Esophagus mucosa (tissue), 1 donor: ENCODE results near the gene TSPY1. TPM values are rescaled to one million over a fixed set of nuclear protein-coding genes. Genes with fewer than 3 reads are reported as not detected.
"Not testable (repeated sequence)": the region's sequence is repeated elsewhere in the genome, so short reads cannot be mapped to it uniquely, and the experiment has no call there.

Experiments
- ATAC-seq: fragments of 200-7000 bp; cut with Tn5 transposase; one replicate; pipeline ENCODE4 v1.9.1; 2020
- total RNA-seq: library from RNA; stranded (reverse); gene quantifications from one replicate; pipeline ENCODE4 v1.2.4, GENCODE V29; 2023
- donor health status: DM: yes; HTN: yes; CAD: no.

The TSPY1 gene, protein sequence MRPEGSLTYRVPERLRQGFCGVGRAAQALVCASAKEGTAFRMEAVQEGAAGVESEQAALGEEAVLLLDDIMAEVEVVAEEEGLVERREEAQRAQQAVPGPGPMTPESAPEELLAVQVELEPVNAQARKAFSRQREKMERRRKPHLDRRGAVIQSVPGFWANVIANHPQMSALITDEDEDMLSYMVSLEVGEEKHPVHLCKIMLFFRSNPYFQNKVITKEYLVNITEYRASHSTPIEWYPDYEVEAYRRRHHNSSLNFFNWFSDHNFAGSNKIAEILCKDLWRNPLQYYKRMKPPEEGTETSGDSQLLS
- not detected for total RNA-seq

DNA sequence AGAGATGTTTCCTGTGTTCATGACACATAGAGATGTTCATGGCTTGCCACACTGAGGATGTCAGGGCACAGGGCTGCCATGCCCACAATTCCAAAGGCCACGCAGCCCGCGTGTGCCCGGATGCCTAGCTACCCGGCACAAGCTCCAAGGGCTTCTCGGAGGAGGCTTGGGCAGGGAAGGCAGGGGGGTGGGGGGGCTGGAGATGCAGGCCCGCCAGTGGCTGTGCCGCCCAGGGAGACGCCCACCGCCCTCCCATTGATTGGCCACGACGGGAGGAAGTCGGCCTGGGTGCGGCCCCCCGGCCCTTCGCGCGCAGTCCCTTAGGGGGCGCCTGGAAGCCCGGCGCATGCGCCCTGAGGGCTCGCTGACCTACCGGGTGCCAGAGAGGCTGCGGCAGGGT lies at the start of gene TSPY1:
Gene TSPY1 (plus strand): TSS at position 301 of the 400 bp plus-strand sequence. CDS start 46 bp downstream, at position 347.
- ATAC-seq, result not testable (repeated sequence)

DNA sequence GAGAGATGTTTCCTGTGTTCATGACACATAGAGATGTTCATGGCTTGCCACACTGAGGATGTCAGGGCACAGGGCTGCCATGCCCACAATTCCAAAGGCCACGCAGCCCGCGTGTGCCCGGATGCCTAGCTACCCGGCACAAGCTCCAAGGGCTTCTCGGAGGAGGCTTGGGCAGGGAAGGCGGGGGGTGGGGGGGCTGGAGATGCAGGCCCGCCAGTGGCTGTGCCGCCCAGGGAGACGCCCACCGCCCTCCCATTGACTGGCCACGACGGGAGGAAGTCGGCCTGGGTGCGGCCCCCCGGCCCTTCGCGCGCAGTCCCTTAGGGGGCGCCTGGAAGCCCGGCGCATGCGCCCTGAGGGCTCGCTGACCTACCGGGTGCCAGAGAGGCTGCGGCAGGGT lies 20.2 kb downstream of the TSPY1 start, which contains the start of gene TSPY9:
Gene TSPY9 (plus strand): TSS at position 301 of the 400 bp plus-strand sequence. CDS start 46 bp downstream, at position 347.
- not testable (repeated sequence) for ATAC-seq

DNA sequence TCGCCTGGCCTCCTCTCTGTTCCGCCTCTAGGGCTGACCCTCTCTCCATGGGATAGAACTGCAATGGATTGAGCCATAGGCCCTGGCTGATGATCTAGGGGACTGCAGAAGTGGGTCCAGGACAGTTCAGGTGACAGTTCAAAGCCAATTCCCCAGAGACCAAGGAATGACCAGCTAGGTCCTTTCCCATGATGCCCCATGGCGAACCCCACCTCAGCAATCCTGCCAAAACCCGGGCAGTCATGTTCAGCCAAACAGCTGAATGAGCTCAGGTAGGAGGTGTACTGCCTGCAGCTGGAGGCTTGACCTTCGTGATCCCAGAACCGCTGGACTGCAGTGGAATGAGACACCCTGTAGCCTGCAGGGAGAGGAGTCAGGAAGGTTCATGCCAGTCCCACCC lies 37.6 kb downstream of the TSPY1 start:
- ATAC-seq, result not testable (repeated sequence)

DNA sequence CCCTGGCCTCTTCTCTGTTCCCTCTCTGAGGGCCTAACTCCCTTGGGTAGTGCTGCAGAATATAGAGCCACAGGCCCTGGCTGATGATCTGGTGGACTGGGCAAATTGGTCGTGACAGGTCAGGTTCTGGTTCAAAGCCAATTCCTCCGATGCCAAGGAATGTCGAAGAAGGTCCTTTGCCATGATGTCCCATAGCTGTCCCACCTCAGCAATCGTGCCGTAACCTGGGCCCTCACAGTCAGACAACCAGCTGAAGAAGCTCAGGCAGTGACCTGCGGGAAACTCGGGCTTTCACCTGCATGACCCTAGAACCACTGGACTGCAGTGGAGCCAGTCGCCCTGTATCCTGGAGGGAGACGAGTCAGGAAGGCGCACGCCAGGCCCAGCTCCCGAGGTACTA lies 49.5 kb downstream of the TSPY1 start:
- not testable (repeated sequence) for ATAC-seq

Other genes starting within 250 kb of the TSPY1 start
- gene TSPY4, start 129.5 kb upstream of the TSPY1 start, total RNA-seq, result not detected
- gene TSPY8, start 109.2 kb upstream of the TSPY1 start, total RNA-seq, result not detected
- gene TSPY3, start 68.5 kb upstream of the TSPY1 start, total RNA-seq, result not detected
- not detected for gene TSPY9, start 20.3 kb downstream of the TSPY1 start, total RNA-seq
- gene TSPY10, start 60.9 kb downstream of the TSPY1 start, total RNA-seq, result not detected